GM23338 (cell line): ENCODE results near the gene HMGB4. TPM values are rescaled to one million over a fixed set of nuclear protein-coding genes. Genes with fewer than 3 reads are reported as not detected.

Experiments used
- ATAC-seq: fragments of 200-7000 bp; cut with Tn5 transposase; 3 replicates; pipeline ENCODE4 v1.9.1; 2020
- DNase-seq: peaks from one replicate; pipeline ENCODE4 v3.0.0-alpha.2; 2015; ENCODE audit warnings: low spot score
- H2AFZ ChIP-seq: fragments of 200-600 bp; sonication (generic); 2 replicates; pipeline ENCODE4 v1.8.0; 2016; ENCODE audit warnings: antibody characterized with exemption, mild to moderate bottlenecking, moderate library complexity
- H3F3A ChIP-seq: fragments of 200-600 bp; sonication (generic); replicated peaks from 2 replicates; pipeline ENCODE4 v1.8.0; 2017; ENCODE audit warnings: antibody characterized with exemption, mixed run types, low read depth
- H3K27ac ChIP-seq: fragments of 200-600 bp; sonication (generic); 2 replicates; pipeline ENCODE4 v1.6.1; 2016; ENCODE audit warnings: low read depth
- H3K27me3 ChIP-seq: fragments of 200-600 bp; sonication (generic); 2 replicates; pipeline ENCODE4 v1.8.0; 2016; ENCODE audit warnings: mild to moderate bottlenecking, mixed run types, moderate library complexity; ENCODE audit not compliant: insufficient read depth
- H3K36me3 ChIP-seq: fragments of 200-600 bp; sonication (generic); 2 replicates; pipeline ENCODE4 v1.8.0; 2016; ENCODE audit warnings: mild to moderate bottlenecking; ENCODE audit not compliant: insufficient read depth
- H3K4me1 ChIP-seq: fragments of 200-600 bp; sonication (generic); 2 replicates; pipeline ENCODE4 v1.8.0; 2016; ENCODE audit warnings: mild to moderate bottlenecking, moderate library complexity; ENCODE audit not compliant: insufficient read depth
- H3K4me2 ChIP-seq: fragments of 200-600 bp; sonication (generic); 2 replicates; pipeline ENCODE4 v1.7.1; 2017; ENCODE audit warnings: mixed run types
- H3K4me3 ChIP-seq: fragments of 200-600 bp; sonication (generic); 2 replicates; pipeline ENCODE4 v1.6.1; 2016; ENCODE audit warnings: mixed run types
- H3K79me2 ChIP-seq: fragments of 200-600 bp; sonication (generic); replicated peaks from 2 replicates; pipeline ENCODE4 v1.8.0; 2017; ENCODE audit warnings: mild to moderate bottlenecking; ENCODE audit not compliant: insufficient read depth
- H3K9me2 ChIP-seq: fragments of 200-600 bp; sonication (generic); 2 replicates; pipeline ENCODE4 v1.8.0; 2017; ENCODE audit not compliant: insufficient read depth
- H4K20me1 ChIP-seq: fragments of 200-600 bp; sonication (generic); replicated peaks from 2 replicates; pipeline ENCODE4 v1.8.0; 2017; ENCODE audit warnings: mild to moderate bottlenecking; ENCODE audit not compliant: insufficient read depth
- H3K27ac Mint-ChIP-seq: 2 replicates; pipeline ENCODE4 v1.8.0; 2020; ENCODE audit warnings: inconsistent platforms, mild to moderate bottlenecking, moderate library complexity, mixed read lengths
- H3K27me3 Mint-ChIP-seq: 3 replicates; pipeline ENCODE4 v1.8.0; 2022; ENCODE audit warnings: low read depth, mild to moderate bottlenecking, moderate library complexity, mixed read lengths, inconsistent platforms; ENCODE audit not compliant: insufficient read depth, poor library complexity
- H3K36me3 Mint-ChIP-seq: 3 replicates; pipeline ENCODE4 v1.8.0; 2021; ENCODE audit warnings: low read depth, mild to moderate bottlenecking, inconsistent platforms, moderate library complexity, mixed read lengths
- H3K4me1 Mint-ChIP-seq: 3 replicates; pipeline ENCODE4 v1.8.0; 2020; ENCODE audit warnings: mild to moderate bottlenecking, inconsistent platforms, mixed read lengths
- H3K4me3 Mint-ChIP-seq: 3 replicates; pipeline ENCODE4 v1.8.0; 2021; ENCODE audit warnings: moderate library complexity, mild to moderate bottlenecking, inconsistent platforms, mixed read lengths
- H3K9me3 Mint-ChIP-seq: 3 replicates; pipeline ENCODE4 v1.8.0; 2020; ENCODE audit warnings: moderate library complexity, mild to moderate bottlenecking, inconsistent platforms, mixed read lengths
- CREB1 ChIP-seq: fragments of 250-450 bp; sonication (Bioruptor Pico); IDR thresholded peaks from 2 replicates; pipeline ENCODE4 v1.5.0; 2020; ENCODE audit warnings: low read depth, mild to moderate bottlenecking, moderate library complexity
- EZH2 ChIP-seq: fragments of 200-600 bp; sonication (generic); IDR thresholded peaks from one replicate; pipeline ENCODE4 v1.8.0; 2017; ENCODE audit warnings: antibody characterized with exemption, mild to moderate bottlenecking, low read depth; ENCODE audit not compliant: unreplicated experiment
- EZH2phosphoT487 ChIP-seq: fragments of 200-600 bp; sonication (generic); IDR thresholded peaks from one replicate; pipeline ENCODE4 v1.8.1; 2018; ENCODE audit warnings: antibody characterized with exemption; ENCODE audit not compliant: unreplicated experiment
- REST ChIP-seq: IDR thresholded peaks from one replicate; pipeline ENCODE4 v1.6.1; 2018; ENCODE audit warnings: antibody characterized with exemption; ENCODE audit not compliant: unreplicated experiment
- ZNF462 ChIP-seq: fragments of 250-450 bp; sonication (Bioruptor Pico); IDR thresholded peaks from 2 replicates; pipeline ENCODE4 v1.5.0; 2020; ENCODE audit warnings: mild to moderate bottlenecking, moderate library complexity
- polyA plus RNA-seq: library from polyadenylated mRNA; unstranded; fragments of >200 nt; fragmentation: Nextera tagmentation; extraction: Ambion mirVana; gene quantifications from 2 replicates; pipeline ENCODE4 v1.2.1, GENCODE V29; 2016
- total RNA-seq: library from RNA; depleted of rRNA; stranded (reverse); fragments of >200 nt; shearing (Covaris generic); gene quantifications from 2 replicates; pipeline ENCODE4 v1.2.3, GENCODE V29; 2014

HMGB4 gene
- total and polyA plus RNA-seq, 2 experiments from 2014 or later, result not detected

- no peak overlapping the region for H3K4me2 ChIP-seq
- H3K9me2 ChIP-seq, result 0 out of 2 replicates have a peak, but pooled peaks cover 4% of the 10 kb centered on the region
- peaks cover 5% of the 10 kb centered on the region for H3K27me3 Mint-ChIP-seq
- peaks cover 30% of the 10 kb centered on the region for H3K9me3 Mint-ChIP-seq
- no peak overlapping the region for H3K4me3 ChIP-seq
- TF ChIP-seq REST (no peak), EZH2 (no peak), ZNF462 (CRISPR knock-in tag) (no peak), CREB1 (CRISPR knock-in tag) (no peak), EZH2phosphoT487 (no peak)
- ATAC-seq (no peak), DNase-seq (no peak)
- H3K27ac ChIP-seq, result no peak overlapping the region
- no peaks in the 10 kb centered on the region for H3K4me1 ChIP-seq
- H3K4me1 Mint-ChIP-seq, result no peaks in the 10 kb centered on the region; the same call in 2 of the 3 replicates
- no peak overlapping the region for H3K4me3 Mint-ChIP-seq
- no peaks in the 10 kb centered on the region for H3K79me2 ChIP-seq
- no peaks in the 10 kb centered on the region for H3K27me3 ChIP-seq
- H4K20me1 ChIP-seq, result no peaks in the 10 kb centered on the region
- H3K36me3 ChIP-seq, result no peaks in the 10 kb centered on the region; the same call in 1 of the 2 replicates
- H3F3A ChIP-seq, result no peaks in the 10 kb centered on the region
- H3K36me3 Mint-ChIP-seq, result peaks cover 55% of the 10 kb centered on the region
- no peak overlapping the region for H2AFZ ChIP-seq
- H3K27ac Mint-ChIP-seq, result no peak overlapping the region
Measured at GRCh38 chr1:33824971-33825370, 38.9 kb upstream of the HMGB4 start.
